Stimulated activated CD8-positive, alpha-beta memory T cell treated with anti-CD3 and anti-CD28 coated beads, Interleukin-15, amount 100 ng/mL, for 48 hours (primary cell): ENCODE data around the gene GHDC.
"Not testable (repeated sequence)": the region's sequence is repeated elsewhere in the genome, so short reads cannot be mapped to it uniquely, and the experiment has no call there.

Experiments used
- DNase-seq, 2 donors: peaks; one replicate each; pipeline ENCODE4 v3.0.0-alpha.2; 2020; ENCODE audit warnings: low read depth in 2 of 2

GHDC gene

GRCh38 chr17:42153919-42154742 is 40.2 kb downstream of the GHDC start:
- DNase-seq = no peak

DNA sequence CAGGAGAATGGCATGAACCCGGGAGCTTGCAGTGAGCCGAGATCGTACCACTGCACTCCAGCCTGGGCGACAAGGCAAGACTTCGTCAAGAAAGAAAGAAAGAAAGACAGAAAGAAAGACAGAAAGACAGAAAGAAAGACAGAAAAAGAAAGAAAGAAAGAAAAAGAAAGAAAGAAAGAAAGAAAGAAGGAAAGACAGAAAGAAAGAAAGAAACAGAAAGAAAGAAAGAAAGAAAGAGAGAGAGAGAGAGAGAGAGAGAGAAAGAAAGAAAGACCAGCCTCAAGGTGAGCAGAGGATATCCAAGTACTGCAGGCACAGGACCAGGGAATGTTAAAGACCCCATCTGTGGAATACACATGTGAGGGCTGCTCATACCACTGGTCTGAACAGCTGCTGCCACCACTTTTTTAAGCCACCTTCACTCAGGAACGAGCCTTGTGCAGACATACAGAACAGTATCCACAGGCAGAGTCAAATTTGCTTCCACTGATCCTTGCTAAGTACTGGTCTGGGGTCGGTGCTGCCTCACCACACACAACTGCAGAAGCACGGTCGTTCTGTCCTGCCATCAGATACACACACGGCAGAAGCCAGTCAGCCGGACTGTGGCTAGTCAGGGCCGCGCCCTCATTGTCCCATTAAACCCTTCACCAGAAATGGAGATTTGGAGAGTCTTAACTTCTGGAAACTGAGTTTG is 47.2 kb downstream of the GHDC start:
- no peak for DNase-seq

DNA sequence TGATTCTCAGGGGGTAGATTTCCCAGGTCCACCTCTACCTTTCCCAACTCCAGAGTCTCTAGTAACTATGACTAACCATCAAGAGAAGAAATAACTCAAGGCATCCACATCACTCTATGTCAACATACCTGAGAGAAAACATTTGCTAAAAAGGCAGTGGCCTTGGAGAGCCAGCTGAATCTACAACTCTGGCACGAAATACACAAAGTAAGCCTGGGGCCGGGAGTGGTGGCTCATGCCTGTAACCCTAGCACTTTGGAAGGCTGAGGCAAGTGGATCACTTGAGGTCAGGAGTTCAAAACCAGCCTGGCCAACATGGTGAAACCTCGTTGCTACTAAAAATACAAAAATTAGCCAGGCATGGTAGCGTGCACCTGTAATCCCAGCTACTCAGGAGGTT is 51.2 kb downstream of the GHDC start:
- not testable (repeated sequence) for DNase-seq

DNA sequence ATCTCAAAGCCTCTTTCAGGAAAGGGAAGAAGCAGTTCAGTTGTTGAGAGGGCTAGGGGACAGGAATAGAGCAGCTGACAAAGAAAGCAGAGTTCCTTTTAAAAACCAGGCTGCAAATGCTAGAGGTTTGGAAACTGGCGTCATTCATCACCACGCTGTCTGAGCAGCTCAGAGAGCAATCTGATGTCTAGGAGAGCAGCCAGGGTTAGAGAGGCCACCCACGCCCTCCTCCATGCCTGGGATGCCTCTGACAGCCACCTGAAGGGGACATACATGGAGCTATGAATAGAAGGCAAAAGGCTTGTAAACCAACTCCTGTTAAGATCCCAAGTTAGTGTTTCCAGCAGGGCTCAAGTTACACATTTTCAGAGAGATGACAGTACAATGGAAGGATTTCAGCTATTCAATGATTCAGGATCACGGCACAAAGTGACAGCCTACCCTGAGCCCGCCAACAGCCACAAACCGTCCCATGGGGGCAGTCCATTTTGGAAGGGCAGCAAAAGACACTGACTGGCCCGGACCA is 51.9 kb downstream of the GHDC start:
- no peak for DNase-seq

DNA sequence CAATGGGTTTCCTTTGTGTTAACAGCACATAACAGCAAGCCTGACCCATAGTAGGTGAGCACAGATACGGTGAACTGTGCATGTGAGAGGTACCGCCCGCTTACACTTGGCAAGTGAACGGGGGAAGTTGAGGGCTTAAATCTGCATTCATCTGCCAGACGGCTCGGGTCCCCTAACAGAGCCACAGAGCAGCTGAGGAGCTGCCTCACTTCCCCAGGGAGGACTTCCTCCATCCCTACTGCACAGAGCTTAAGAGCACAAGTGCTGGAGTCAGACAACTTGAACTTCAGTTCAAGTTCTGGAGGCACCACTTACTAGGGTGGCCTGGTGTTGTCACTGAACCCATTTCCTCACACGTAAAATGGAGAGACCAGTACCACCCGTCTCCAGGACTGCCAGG is 52.9 kb downstream of the GHDC start:
- DNase-seq = no peak

GRCh38 chr17:42140690-42141089 is 53.6 kb downstream of the GHDC start:
- not testable (repeated sequence) for DNase-seq
